H1 (cell line): ENCODE results near the gene PPP4R1. TPM values are rescaled to one million over a fixed set of nuclear protein-coding genes. Genes with fewer than 3 reads are reported as not detected.

Experiments
- ATF2 ChIP-seq: IDR thresholded peaks from 2 replicates; pipeline ENCODE4 v1.6.1; 2012; ENCODE audit warnings: low read length, inconsistent platforms
- CBX8 ChIP-seq: fragments of 300-800, 300-1000 bp; sonication (generic); IDR thresholded peaks from 2 replicates; pipeline ENCODE4 v1.7.1; 2016; ENCODE audit warnings: low read depth, low read length, borderline replicate concordance
- GTF2F1 ChIP-seq: IDR thresholded peaks from 2 replicates; pipeline ENCODE4 v1.6.1; 2012; ENCODE audit warnings: low read depth, low read length, improper control_type of control experiment, borderline replicate concordance
- MAX ChIP-seq: IDR thresholded peaks from 2 replicates; pipeline ENCODE4 v1.6.1; 2012; ENCODE audit warnings: inconsistent platforms
- NANOG ChIP-seq: IDR thresholded peaks from 2 replicates; pipeline ENCODE4 v1.6.1; 2011; ENCODE audit warnings: low read length, low read depth, mild to moderate bottlenecking, inconsistent platforms; ENCODE audit not compliant: insufficient read depth, poor library complexity, severe bottlenecking
- SP1 ChIP-seq: IDR thresholded peaks from 2 replicates; pipeline ENCODE4 v1.6.1; 2011; ENCODE audit warnings: low read depth, low read length
- TAF1 ChIP-seq: IDR thresholded peaks from 2 replicates; pipeline ENCODE4 v1.6.1; 2011; ENCODE audit warnings: mild to moderate bottlenecking, low read depth, low read length
- ZNF274 ChIP-seq: IDR thresholded peaks from 2 replicates; pipeline ENCODE4 v1.7.0; 2012; ENCODE audit warnings: low read length, borderline replicate concordance; ENCODE audit errors: extremely low read depth
- polyA plus RNA-seq, 7 experiments: library from polyadenylated mRNA; depleted of rRNA in 3 of 7; stranded (reverse) in 5 of 7; unstranded in 2 of 7; fragments of >200 nt in 5 of 7; fragments of 200-250 nt in 2 of 7; gene quantifications; 1 replicate in 5 of 7; 2 replicates in 1 of 7; 4 replicates in 1 of 7; pipeline versions ENCODE4 v1.2.1 to v1.2.3, GENCODE V29; 2011 to 2013; ENCODE audit warnings: missing spikeins in 2 of 7, mixed read lengths in 2 of 7
- total RNA-seq: library from RNA; stranded (reverse); fragmentation: NEBNext Ultra II Directional; extraction: Animal tissue kit (Norgen Biotek cat#: 25700); gene quantifications from 2 replicates; pipeline ENCODE4 v1.2.1, GENCODE V29; 2021

Gene PPP4R1
- total and polyA plus RNA-seq, 2 of the 8 experiments (the other 6 are each of a cell fraction or from before 2014, with no cell fraction given): 67.4 to 96.1 TPM

- no peak for TF ChIP-seq ATF2
- TF ChIP-seq ZNF274: no peak
- no peak for TF ChIP-seq GTF2F1
- TF ChIP-seq TAF1: no peak
- TF ChIP-seq SP1: no peak
- no peak for TF ChIP-seq MAX
- TF ChIP-seq NANOG: no peak
- no peak for TF ChIP-seq CBX8
Measured at GRCh38 chr18:9558387-9559064, 55.8 kb downstream of the PPP4R1 start (continued).
